Coronary artery (tissue), 2 donors: ENCODE data around the gene NRGN.

ENCODE experiments used
- DNase-seq: peaks from one replicate; pipeline ENCODE4 v3.0.0-alpha.2; 2017; ENCODE audit warnings: low spot score
- H3K27ac ChIP-seq, 2 donors: fragments of 200-600 bp; sonication (generic); one replicate each; pipeline ENCODE4 v1.5.1; 2016 to 2019
- H3K4me3 ChIP-seq: fragments of 200-600 bp; sonication (generic); 2 replicates; pipeline ENCODE4 v1.5.1; 2016; ENCODE audit warnings: mild to moderate bottlenecking, moderate library complexity
- TF ChIP-seq, protein P1 (sequence below): fragments of 200-600 bp; sonication (generic); IDR thresholded peaks from one replicate; pipeline ENCODE4 v1.5.1; 2019; ENCODE audit warnings: antibody characterized with exemption

NRGN gene

DNA sequence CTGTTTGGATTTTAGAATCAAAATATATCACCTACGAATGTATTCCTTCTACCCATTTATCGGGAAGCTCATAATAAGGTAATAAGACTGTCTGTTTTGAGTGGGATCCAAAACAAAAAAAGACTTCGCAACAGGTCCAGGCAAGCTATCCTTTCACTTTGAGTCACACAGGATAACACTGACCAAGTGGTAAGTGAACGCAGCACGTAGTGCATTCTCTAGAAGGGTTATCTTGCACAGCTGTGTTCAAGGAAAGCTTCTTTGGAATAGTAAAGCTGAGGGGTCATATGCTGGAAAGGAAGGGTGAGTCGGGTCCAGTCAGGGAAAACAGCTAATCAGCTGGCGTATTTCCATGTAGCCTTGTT, 22.3 kb upstream of the NRGN start:
- DNase-seq, result no peak
- peak overlapping the region; percentile 65 to 81 for H3K27ac ChIP-seq
- peak overlapping the region; percentile 71 for H3K4me3 ChIP-seq
- TF ChIP-seq, protein P1, sequence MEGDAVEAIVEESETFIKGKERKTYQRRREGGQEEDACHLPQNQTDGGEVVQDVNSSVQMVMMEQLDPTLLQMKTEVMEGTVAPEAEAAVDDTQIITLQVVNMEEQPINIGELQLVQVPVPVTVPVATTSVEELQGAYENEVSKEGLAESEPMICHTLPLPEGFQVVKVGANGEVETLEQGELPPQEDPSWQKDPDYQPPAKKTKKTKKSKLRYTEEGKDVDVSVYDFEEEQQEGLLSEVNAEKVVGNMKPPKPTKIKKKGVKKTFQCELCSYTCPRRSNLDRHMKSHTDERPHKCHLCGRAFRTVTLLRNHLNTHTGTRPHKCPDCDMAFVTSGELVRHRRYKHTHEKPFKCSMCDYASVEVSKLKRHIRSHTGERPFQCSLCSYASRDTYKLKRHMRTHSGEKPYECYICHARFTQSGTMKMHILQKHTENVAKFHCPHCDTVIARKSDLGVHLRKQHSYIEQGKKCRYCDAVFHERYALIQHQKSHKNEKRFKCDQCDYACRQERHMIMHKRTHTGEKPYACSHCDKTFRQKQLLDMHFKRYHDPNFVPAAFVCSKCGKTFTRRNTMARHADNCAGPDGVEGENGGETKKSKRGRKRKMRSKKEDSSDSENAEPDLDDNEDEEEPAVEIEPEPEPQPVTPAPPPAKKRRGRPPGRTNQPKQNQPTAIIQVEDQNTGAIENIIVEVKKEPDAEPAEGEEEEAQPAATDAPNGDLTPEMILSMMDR, result no peak

DNA sequence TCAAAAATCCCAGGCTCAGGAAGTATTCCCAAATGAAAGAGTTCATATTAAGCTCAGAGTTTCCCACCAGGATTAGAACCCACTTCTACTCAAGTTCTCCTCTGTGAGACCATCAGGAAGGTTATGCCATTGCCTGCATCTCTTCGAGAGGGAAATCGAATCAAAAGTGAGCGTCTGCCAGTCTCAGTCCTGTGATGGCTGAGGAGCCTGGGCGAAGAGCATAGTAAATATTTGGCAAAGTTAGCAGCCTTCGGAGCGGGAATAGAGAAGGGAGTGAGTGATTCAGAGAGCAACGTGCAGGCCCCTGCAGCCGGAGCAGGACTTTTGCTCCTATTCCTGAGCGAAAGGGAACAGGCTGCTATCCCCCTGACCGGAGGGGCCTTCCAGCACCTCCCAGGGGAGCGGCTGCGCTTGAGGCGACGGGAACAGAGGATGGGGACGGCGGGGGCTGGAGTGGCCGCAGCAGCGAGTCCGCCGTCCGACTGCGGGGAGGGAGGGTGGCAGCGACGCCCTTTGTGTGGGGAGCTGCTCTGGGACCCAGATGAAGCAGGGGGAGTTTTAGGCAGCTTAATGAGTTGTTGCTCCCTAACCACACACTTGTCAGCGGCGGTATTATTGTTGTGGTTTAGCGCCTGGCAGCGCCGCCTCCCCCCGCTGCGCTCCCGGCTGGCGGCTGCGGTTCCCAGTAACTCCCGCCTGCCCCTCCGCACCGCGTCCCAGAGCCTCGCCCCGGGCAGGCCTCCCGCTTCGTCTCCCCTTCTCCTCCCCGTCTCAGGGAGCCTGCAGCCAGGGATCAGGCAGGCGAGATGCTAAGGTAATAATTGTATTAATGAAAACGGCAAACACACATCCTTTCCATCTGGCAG, 21.7 kb upstream of the NRGN start:
- TF ChIP-seq, protein P1, result no peak
- DNase-seq, result no peak
- Histone ChIP-seq H3K4me3 (peak overlapping the region; percentile 71), H3K27ac (peak overlapping the region; percentile 65 to 81)

- TF ChIP-seq, protein P1, result no peak
- H3K27ac ChIP-seq, result peak overlapping the region in 1 of 2 donors; percentile 81
- H3K4me3 ChIP-seq, result peak overlapping the region; percentile 71
- DNase-seq, result no peak
Observed at GRCh38 chr11:124718801-124719200, 20.9 kb upstream of the NRGN start.

- no peak overlapping the region for H3K4me3 ChIP-seq
- DNase-seq, result no peak
- TF ChIP-seq, protein P1, result no peak
- no peak overlapping the region for H3K27ac ChIP-seq
Observed at GRCh38 chr11:124719534-124719933, 20.2 kb upstream of the NRGN start.

DNA sequence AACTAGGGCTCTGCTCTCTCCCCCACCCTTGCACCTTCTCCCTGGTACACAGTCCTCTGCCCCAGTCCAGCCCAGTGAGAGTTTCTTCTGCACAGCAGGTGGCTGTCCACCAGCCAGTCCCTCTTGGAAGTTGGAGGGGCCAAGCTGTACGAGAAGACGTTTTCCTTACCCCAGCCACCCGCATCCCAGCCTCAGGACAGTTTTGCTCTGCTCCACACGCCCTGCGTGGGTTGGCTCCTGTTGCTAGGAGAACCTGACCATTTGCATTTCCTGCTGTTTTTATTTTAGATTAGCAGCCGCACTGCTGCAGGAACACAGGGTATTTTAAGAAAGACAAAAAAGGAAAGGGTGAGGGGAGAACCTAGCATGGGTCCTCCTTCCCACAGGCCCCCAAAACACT, 17.6 kb upstream of the NRGN start:
- no peak overlapping the region for H3K27ac ChIP-seq
- TF ChIP-seq, protein P1, result no peak
- DNase-seq, result no peak
- H3K4me3 ChIP-seq, result no peak overlapping the region

DNA sequence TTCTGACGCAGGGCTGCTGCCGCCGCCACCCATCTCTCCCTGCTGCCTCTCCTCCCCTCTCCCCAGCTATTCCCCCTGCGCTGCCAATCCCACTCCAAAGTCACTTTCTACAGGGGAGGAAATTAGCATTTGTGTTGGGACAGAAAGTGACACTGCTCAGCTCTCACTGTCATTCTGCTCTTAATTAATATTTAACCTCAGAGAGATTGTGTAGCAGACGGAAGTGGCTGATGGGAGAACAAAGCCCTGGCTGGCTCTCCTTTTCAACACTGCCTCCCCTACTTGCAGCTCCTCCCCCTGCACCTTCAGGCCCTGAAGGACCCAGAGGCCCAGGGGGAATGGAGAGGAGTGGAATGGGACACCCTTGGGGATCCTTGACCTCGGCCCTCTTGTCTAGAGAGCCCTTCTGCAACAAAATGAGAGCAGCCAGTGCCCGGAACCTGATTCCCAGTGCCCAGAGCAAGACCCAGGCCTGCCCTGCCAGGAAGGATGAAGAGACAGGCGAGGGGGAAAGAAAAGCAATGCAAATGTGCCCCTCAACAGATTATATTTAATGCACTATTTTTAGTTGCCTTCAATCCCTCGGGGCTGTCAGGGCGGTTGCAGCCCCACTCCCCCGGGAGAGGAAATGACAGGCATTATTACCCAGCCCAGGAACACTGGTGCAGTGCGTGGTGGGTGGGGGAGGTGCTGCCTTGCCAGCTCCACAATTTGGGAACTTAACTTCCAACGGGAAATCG, 14.6 kb upstream of the NRGN start:
- no peak for DNase-seq

More for the DNA sequence above, 14.6 kb upstream of the NRGN start:
- Histone ChIP-seq H3K27ac (peak overlapping the region; percentile 38 to 69), H3K4me3 (peak overlapping the region; percentile 12)
- TF ChIP-seq, protein P1, result no peak
